ENCODE data around the gene ISG15. TPM values are rescaled to one million over a fixed set of nuclear protein-coding genes. Genes with fewer than 3 reads are reported as not detected.

Gene ISG15
- total and polyA plus RNA-seq, 2 experiments from 2014 or later = 73.4 to 110 TPM

- Histone ChIP-seq H3K27ac (no peak overlapping the region), H3K9me3 (ENCODE audit: low read depth) (no peaks in the 10 kb centered on the region), H3K4me1 (ENCODE audit: low read depth) (no peaks in the 10 kb centered on the region), H3K27me3 (peaks cover 62% of the 10 kb centered on the region), H3K4me3 (no peak overlapping the region), H3K36me3 (peaks cover 3% of the 10 kb centered on the region)
- no peak for DNase-seq (ENCODE audit: low read depth in 1 of 2, low spot score in 1 of 2)
- TF ChIP-seq CTCF (IDR thresholded peaks at IDR 0.05; ENCODE audit: low read depth, low read length) = no peak
Observed at GRCh38 chr1:1039145-1039910, 26.0 kb downstream of the ISG15 start.

DNA sequence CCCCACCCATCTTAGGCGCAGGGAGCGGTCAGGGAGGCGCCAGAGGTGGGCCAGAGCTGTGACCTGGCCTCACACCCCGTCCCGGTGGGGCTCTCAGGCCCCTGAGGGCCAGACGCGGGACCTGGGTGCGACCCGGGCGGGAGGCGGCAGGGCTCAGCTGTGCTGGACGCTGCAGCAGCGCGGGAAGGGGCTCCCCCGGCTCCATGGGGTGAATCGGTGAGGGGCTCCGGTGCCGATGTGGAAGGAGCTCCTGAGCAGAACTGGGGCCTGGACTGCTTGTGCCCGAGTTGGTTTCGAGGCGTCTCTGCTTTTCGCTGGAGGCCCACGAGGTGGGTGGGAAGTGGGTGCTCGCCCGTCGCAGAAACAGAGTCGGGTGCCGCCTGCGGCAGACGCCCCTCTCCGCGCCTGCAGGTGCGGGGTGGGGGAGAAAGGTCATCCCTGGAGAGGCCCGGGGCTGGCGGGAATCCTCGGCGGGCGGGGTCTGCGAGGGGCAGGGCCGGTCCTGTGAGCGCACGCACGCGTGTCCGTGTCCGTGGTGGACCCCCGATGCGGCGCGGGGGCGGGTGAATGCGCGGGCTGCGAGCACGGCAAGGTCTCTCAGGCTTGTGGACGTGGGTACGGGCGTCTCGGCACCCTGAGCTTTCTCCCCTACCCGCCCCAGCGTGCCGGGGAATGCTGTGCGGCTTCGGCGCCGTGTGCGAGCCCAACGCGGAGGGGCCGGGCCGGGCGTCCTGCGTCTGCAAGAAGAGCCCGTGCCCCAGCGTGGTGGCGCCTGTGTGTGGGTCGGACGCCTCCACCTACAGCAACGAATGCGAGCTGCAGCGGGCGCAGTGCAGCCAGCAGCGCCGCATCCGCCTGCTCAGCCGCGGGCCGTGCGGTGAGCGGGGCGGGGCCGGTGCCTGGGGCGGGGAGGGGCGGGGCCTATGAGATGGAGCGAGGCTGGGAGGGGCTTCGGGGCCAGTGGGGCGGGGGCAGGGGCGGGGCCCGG lies 27.0 kb downstream of the ISG15 start:
- DNase-seq (ENCODE audit: low read depth in 1 of 2, low spot score in 1 of 2) = peak; percentile 85 to 91
- Histone ChIP-seq H3K4me1 (ENCODE audit: low read depth) (no peaks in the 10 kb centered on the region), H3K36me3 (peaks cover 5% of the 10 kb centered on the region), H3K9me3 (ENCODE audit: low read depth) (no peaks in the 10 kb centered on the region), H3K27ac (no peak overlapping the region), H3K27me3 (peaks cover 52% of the 10 kb centered on the region), H3K4me3 (peak overlapping the region; percentile 27)
- TF ChIP-seq CTCF (IDR thresholded peaks at IDR 0.05; ENCODE audit: low read depth, low read length) = no peak

DNA sequence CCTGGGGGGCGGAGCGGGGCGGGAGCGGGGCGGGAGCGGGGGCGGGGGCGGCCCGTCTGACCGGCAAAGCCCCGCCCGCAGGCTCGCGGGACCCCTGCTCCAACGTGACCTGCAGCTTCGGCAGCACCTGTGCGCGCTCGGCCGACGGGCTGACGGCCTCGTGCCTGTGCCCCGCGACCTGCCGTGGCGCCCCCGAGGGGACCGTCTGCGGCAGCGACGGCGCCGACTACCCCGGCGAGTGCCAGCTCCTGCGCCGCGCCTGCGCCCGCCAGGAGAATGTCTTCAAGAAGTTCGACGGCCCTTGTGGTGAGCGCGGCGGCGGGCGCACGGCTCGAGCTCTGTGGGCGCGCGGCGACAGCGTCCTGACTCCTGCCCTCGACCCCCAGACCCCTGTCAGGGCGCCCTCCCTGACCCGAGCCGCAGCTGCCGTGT lies 27.8 kb downstream of the ISG15 start:
- no peak for DNase-seq (ENCODE audit: low read depth in 1 of 2, low spot score in 1 of 2)
- TF ChIP-seq CTCF (IDR thresholded peaks at IDR 0.05; ENCODE audit: low read depth, low read length) = no peak
- Histone ChIP-seq H3K27ac (no peak overlapping the region), H3K4me3 (no peak overlapping the region), H3K36me3 (peaks cover 5% of the 10 kb centered on the region), H3K9me3 (ENCODE audit: low read depth) (no peaks in the 10 kb centered on the region), H3K27me3 (peaks cover 45% of the 10 kb centered on the region), H3K4me1 (ENCODE audit: low read depth) (no peaks in the 10 kb centered on the region)

- DNase-seq (ENCODE audit: low read depth in 1 of 2, low spot score in 1 of 2) = no peak
Observed at GRCh38 chr1:1041873-1042272, 28.6 kb downstream of the ISG15 start.

More at GRCh38 chr1:1041873-1042272, 28.6 kb downstream of the ISG15 start:
- H3K27me3 ChIP-seq = peaks cover 38% of the 10 kb centered on the region
- H3K4me1 ChIP-seq (ENCODE audit: low read depth) = no peaks in the 10 kb centered on the region
- H3K36me3 ChIP-seq = peaks cover 5% of the 10 kb centered on the region
- no peak for TF ChIP-seq CTCF (IDR thresholded peaks at IDR 0.05; ENCODE audit: low read depth, low read length)
- no peaks in the 10 kb centered on the region for H3K9me3 ChIP-seq (ENCODE audit: low read depth)
- no peak overlapping the region for H3K4me3 ChIP-seq
- no peak overlapping the region for H3K27ac ChIP-seq
